Stimulated activated CD8-positive, alpha-beta memory T cell treated with anti-CD3 and anti-CD28 coated beads, Interleukin-15, amount 100 ng/mL, for 48 hours (primary cell): ENCODE data around the gene KIAA1755.

Experiments used
- DNase-seq, 2 donors: peaks; one replicate each; pipeline ENCODE4 v3.0.0-alpha.2; 2020; ENCODE audit warnings: low read depth in 2 of 2

The KIAA1755 gene

GRCh38 chr20:38202153-38202981 is 58.2 kb downstream of the KIAA1755 start:
- DNase-seq, result no peak

GRCh38 chr20:38201356-38201755 is 59.2 kb downstream of the KIAA1755 start:
- no peak for DNase-seq

- no peak for DNase-seq
Observed at GRCh38 chr20:38200646-38201045, 59.9 kb downstream of the KIAA1755 start.

GRCh38 chr20:38199501-38200390 is 60.8 kb downstream of the KIAA1755 start:
- no peak for DNase-seq

GRCh38 chr20:38198238-38198861 is 62.2 kb downstream of the KIAA1755 start:
- DNase-seq, result no peak

- DNase-seq, result no peak
Observed at GRCh38 chr20:38197619-38198018, 62.9 kb downstream of the KIAA1755 start.

GRCh38 chr20:38197217-38197616 is 63.3 kb downstream of the KIAA1755 start:
- DNase-seq, result no peak

GRCh38 chr20:38196592-38196991 is 63.9 kb downstream of the KIAA1755 start:
- DNase-seq, result no peak

- no peak for DNase-seq
Observed at GRCh38 chr20:38196076-38196475, 64.5 kb downstream of the KIAA1755 start.

GRCh38 chr20:38195521-38195920 is 65.0 kb downstream of the KIAA1755 start:
- no peak for DNase-seq

GRCh38 chr20:38194971-38195504 is 65.5 kb downstream of the KIAA1755 start:
- no peak for DNase-seq

GRCh38 chr20:38193586-38194105 is 66.9 kb downstream of the KIAA1755 start:
- DNase-seq, result no peak

- DNase-seq, result no peak
Observed at GRCh38 chr20:38192323-38192885, 68.1 kb downstream of the KIAA1755 start.

- no peak for DNase-seq
Observed at GRCh38 chr20:38191654-38192053, 68.9 kb downstream of the KIAA1755 start.

- no peak for DNase-seq
Observed at GRCh38 chr20:38190936-38191371, 69.6 kb downstream of the KIAA1755 start.

- no peak for DNase-seq
Observed at GRCh38 chr20:38190166-38190565, 70.4 kb downstream of the KIAA1755 start.

- no peak for DNase-seq
Observed at GRCh38 chr20:38187517-38187916, 73.0 kb downstream of the KIAA1755 start.

GRCh38 chr20:38186788-38187221 is 73.7 kb downstream of the KIAA1755 start:
- no peak for DNase-seq

- no peak for DNase-seq
Observed at GRCh38 chr20:38184101-38184500, 76.4 kb downstream of the KIAA1755 start.

- no peak for DNase-seq
Observed at GRCh38 chr20:38181971-38182370, 78.6 kb downstream of the KIAA1755 start.

GRCh38 chr20:38181207-38181801 is 79.2 kb downstream of the KIAA1755 start:
- DNase-seq, result no peak
